H1 (cell line): ENCODE data around the gene NBAS. TPM values are rescaled to one million over a fixed set of nuclear protein-coding genes. Genes with fewer than 3 reads are reported as not detected.

Experiments used
- CTCF ChIA-PET: fragments of 300-600 bp; sonication (Branson Sonifier 250); formaldehyde crosslinking; loops from one replicate; lab custom pipeline; 2021; ENCODE audit not compliant: partially characterized antibody; lab: Charles Lee
- POLR2A ChIA-PET: fragments of 300-600 bp; sonication (Branson Sonifier 250); formaldehyde crosslinking; loops from one replicate; lab custom pipeline; 2021; ENCODE audit warnings: inconsistent platforms; ENCODE audit not compliant: partially characterized antibody; lab: Charles Lee
- DNase-seq, 2 experiments: peaks; one replicate each; pipeline versions ENCODE4 v3.0.0 to v3.0.0-alpha.2; 2010 to 2022; ENCODE audit warnings: low spot score in 2 of 2, low read depth in 1 of 2, mixed read lengths in 1 of 2
- FAIRE-seq: peaks from 2 replicates; lab custom pipeline; 2011; peaks lifted over from hg19 to GRCh38; lab: Jason Lieb, UNC
- H2AFZ ChIP-seq: 2 replicates; pipeline ENCODE4 v1.8.1; 2012; ENCODE audit warnings: low read length, inconsistent platforms
- H2AK5ac ChIP-seq: 2 replicates; pipeline ENCODE4 v1.6.1; 2013; ENCODE audit warnings: low read depth, low read length
- H2BK120ac ChIP-seq: replicated peaks from 2 replicates; pipeline ENCODE3; 2013; ENCODE audit warnings: low read depth, low read length, inconsistent platforms
- H2BK12ac ChIP-seq: 2 replicates; pipeline ENCODE4 v1.6.1; 2013; ENCODE audit warnings: low read depth, low read length
- H2BK15ac ChIP-seq: 2 replicates; pipeline ENCODE4 v1.6.1; 2013; ENCODE audit warnings: low read length
- H2BK20ac ChIP-seq: 2 replicates; pipeline ENCODE4 v1.6.1; 2013; ENCODE audit warnings: low read length
- H2BK5ac ChIP-seq: 2 replicates; pipeline ENCODE4 v1.6.1; 2013; ENCODE audit warnings: low read depth, low read length
- H3K14ac ChIP-seq: 2 replicates; pipeline ENCODE4 v1.6.1; 2013; ENCODE audit warnings: inconsistent platforms; ENCODE audit not compliant: insufficient read length
- H3K18ac ChIP-seq: 2 replicates; pipeline ENCODE4 v1.6.1; 2013; ENCODE audit warnings: low read length; ENCODE audit errors: extremely low read depth
- H3K23ac ChIP-seq: 2 replicates; pipeline ENCODE4 v1.6.1; 2013; ENCODE audit warnings: inconsistent platforms; ENCODE audit not compliant: insufficient read length
- H3K23me2 ChIP-seq: 2 replicates; pipeline ENCODE4 v1.6.1; 2013; ENCODE audit warnings: low read depth, low read length
- H3K27ac ChIP-seq: 2 replicates; pipeline ENCODE4 v1.6.1; 2011; ENCODE audit warnings: low read depth, low read length, inconsistent platforms
- H3K27me3 ChIP-seq, 4 experiments: replicated peaks in 1 of 4; 1 replicate in 1 of 4; 2 replicates in 3 of 4; pipeline versions ENCODE4 v1.6.1 to v1.8.1; 2011 to 2013; ENCODE audit warnings: low read length in 3 of 4, mild to moderate bottlenecking in 3 of 4, inconsistent platforms in 2 of 4, mixed read lengths in 2 of 4, moderate library complexity in 1 of 4; ENCODE audit not compliant: control insufficient read depth in 3 of 4, insufficient read depth in 3 of 4; ENCODE audit errors: extremely low read depth in 1 of 4
- H3K36me3 ChIP-seq, 4 experiments: 2 replicates each; pipeline versions ENCODE4 v1.6.1 to v1.8.1; 2011 to 2013; ENCODE audit warnings: mild to moderate bottlenecking in 4 of 4, low read length in 3 of 4, moderate library complexity in 2 of 4, control low read depth in 1 of 4, inconsistent platforms in 1 of 4; ENCODE audit not compliant: insufficient read depth in 4 of 4, control insufficient read depth in 2 of 4
- H3K4ac ChIP-seq: replicated peaks from 2 replicates; pipeline ENCODE3; 2013; ENCODE audit warnings: low read length, low read depth, mixed read lengths, inconsistent platforms; ENCODE audit not compliant: insufficient read length
- H3K4me1 ChIP-seq, 4 experiments: replicated peaks in 1 of 4; 1 replicate in 1 of 4; 2 replicates in 3 of 4; pipeline versions ENCODE4 v1.6.1 to v1.8.1; 2011 to 2013; ENCODE audit warnings: low read length in 3 of 4, inconsistent platforms in 2 of 4, mixed read lengths in 1 of 4; ENCODE audit not compliant: insufficient read depth in 4 of 4, control insufficient read depth in 3 of 4
- H3K4me2 ChIP-seq, 2 experiments: 2 replicates each; pipeline versions ENCODE4 v1.6.1 to v1.8.1; 2011 to 2013; ENCODE audit warnings: low read depth in 2 of 2, low read length in 2 of 2, control low read depth in 1 of 2, inconsistent platforms in 1 of 2, mild to moderate bottlenecking in 1 of 2; ENCODE audit not compliant: insufficient read depth in 1 of 2
- H3K4me3 ChIP-seq, 4 experiments: fragments of 200-600, 300-600 bp in 1 of 4; sonication (generic), shearing (Covaris generic), sonication (Bioruptor Twin) in 1 of 4; 2 replicates each; pipeline versions ENCODE4 v1.5.1 to v1.8.1; 2011 to 2016; ENCODE audit warnings: low read length in 4 of 4, low read depth in 3 of 4, control low read depth in 2 of 4, inconsistent platforms in 2 of 4, mild to moderate bottlenecking in 2 of 4, mixed read lengths in 1 of 4, moderate library complexity in 1 of 4; ENCODE audit not compliant: insufficient read depth in 2 of 4; ENCODE audit errors: extremely low read depth in 1 of 4
- H3K56ac ChIP-seq: replicated peaks from 2 replicates; pipeline ENCODE3; 2013; ENCODE audit warnings: low read depth, mild to moderate bottlenecking, mixed read lengths, low read length, inconsistent platforms; ENCODE audit not compliant: insufficient read length
- H3K79me1 ChIP-seq: 2 replicates; pipeline ENCODE4 v1.6.1; 2013; ENCODE audit warnings: low read depth, low read length, control low read depth
- H3K79me2 ChIP-seq, 2 experiments: 2 replicates each; pipeline versions ENCODE4 v1.6.1 to v1.8.1; 2012 to 2013; ENCODE audit warnings: low read length in 2 of 2, mild to moderate bottlenecking in 2 of 2, inconsistent platforms in 1 of 2; ENCODE audit not compliant: insufficient read depth in 2 of 2, control insufficient read depth in 1 of 2
- H3K9ac ChIP-seq, 4 experiments: replicated peaks in 1 of 4; 1 replicate in 1 of 4; 2 replicates in 3 of 4; pipeline versions ENCODE4 v1.6.1 to v1.8.1; 2011 to 2013; ENCODE audit warnings: low read depth in 3 of 4, low read length in 3 of 4, control low read depth in 2 of 4, mild to moderate bottlenecking in 2 of 4, moderate library complexity in 2 of 4, inconsistent platforms in 1 of 4; ENCODE audit errors: extremely low read depth in 1 of 4
- H3K9me3 ChIP-seq, 2 experiments: 2 replicates each; pipeline versions ENCODE4 v1.6.1 to v1.8.1; 2012 to 2013; ENCODE audit warnings: mild to moderate bottlenecking in 2 of 2, moderate library complexity in 2 of 2, control low read depth in 1 of 2, inconsistent platforms in 1 of 2, low read depth in 1 of 2, low read length in 1 of 2, mixed read lengths in 1 of 2; ENCODE audit not compliant: insufficient read depth in 2 of 2
- H4K20me1 ChIP-seq, 2 experiments: replicated peaks in 1 of 2; 2 replicates each; pipeline versions ENCODE3 to v1.8.1; 2011 to 2013; ENCODE audit warnings: inconsistent platforms in 2 of 2, low read length in 2 of 2, mild to moderate bottlenecking in 1 of 2; ENCODE audit not compliant: insufficient read depth in 2 of 2, control insufficient read depth in 1 of 2
- H4K5ac ChIP-seq: 2 replicates; pipeline ENCODE4 v1.6.1; 2013; ENCODE audit warnings: low read length, low read depth, mixed read lengths, inconsistent platforms; ENCODE audit not compliant: insufficient read length
- H4K8ac ChIP-seq: 2 replicates; pipeline ENCODE4 v1.8.0; 2013; ENCODE audit warnings: mild to moderate bottlenecking, moderate library complexity, low read length, inconsistent platforms; ENCODE audit not compliant: insufficient read depth; ENCODE audit errors: extremely low read depth
- H4K91ac ChIP-seq: replicated peaks from 2 replicates; pipeline ENCODE3; 2013; ENCODE audit warnings: low read length, mixed read lengths, inconsistent platforms; ENCODE audit not compliant: insufficient read length
- CREB1 ChIP-seq: IDR thresholded peaks from 2 replicates; pipeline ENCODE4 v1.6.1; 2012; ENCODE audit warnings: inconsistent platforms
- GABPA ChIP-seq: IDR thresholded peaks from 2 replicates; pipeline ENCODE4 v1.6.1; 2011; ENCODE audit warnings: mild to moderate bottlenecking, low read length, moderate library complexity, borderline replicate concordance; ENCODE audit not compliant: insufficient read depth
- SAP30 ChIP-seq: fragments of 300-600 bp; sonication (generic); IDR thresholded peaks from 2 replicates; pipeline ENCODE4 v1.7.1; 2012; ENCODE audit warnings: low read length, moderate library complexity, mild to moderate bottlenecking, inconsistent platforms; ENCODE audit not compliant: insufficient read depth, insufficient replicate concordance
- SIN3A ChIP-seq, 2 experiments: IDR thresholded peaks in 1 of 2; conservative IDR thresholded peaks in 1 of 2; 2 replicates each; pipeline ENCODE4 v1.6.1; 2011 to 2012; ENCODE audit warnings: low read length in 2 of 2, improper control_type of control experiment in 1 of 2, low read depth in 1 of 2, mild to moderate bottlenecking in 1 of 2
- SUZ12 ChIP-seq: fragments of 200-600 bp; sonication (generic); IDR thresholded peaks from 2 replicates; pipeline ENCODE4 v1.6.1; 2012; ENCODE audit warnings: mild to moderate bottlenecking, inconsistent platforms, low read length, moderate library complexity, mixed read lengths
- WGBS, 2 experiments: shearing (Covaris generic) in 1 of 2; methylation state at CpG; one replicate each; pipeline versions ENCODE4 v1.1.6 to v1.1.7; 2013 to 2015; ENCODE audit warnings: low lambda C conversion rate in 2 of 2, mixed read lengths in 2 of 2, inconsistent platforms in 1 of 2, low coverage in 1 of 2, missing lambda C conversion rate in 1 of 2; ENCODE audit not compliant: insufficient replicate concordance in 2 of 2, insufficient coverage in 1 of 2, insufficient read length in 1 of 2; ENCODE audit errors: extremely low coverage in 1 of 2, missing lambda C conversion rate in 1 of 2; 5-methylcytosine and 5-hydroxymethylcytosine counted together
- polyA plus RNA-seq, 7 experiments: library from polyadenylated mRNA; depleted of rRNA in 3 of 7; stranded (reverse) in 5 of 7; unstranded in 2 of 7; fragments of >200 nt in 5 of 7; fragments of 200-250 nt in 2 of 7; gene quantifications; 1 replicate in 5 of 7; 2 replicates in 1 of 7; 4 replicates in 1 of 7; pipeline versions ENCODE4 v1.2.1 to v1.2.3, GENCODE V29; 2011 to 2013; ENCODE audit warnings: missing spikeins in 2 of 7, mixed read lengths in 2 of 7
- total RNA-seq: library from RNA; stranded (reverse); fragmentation: NEBNext Ultra II Directional; extraction: Animal tissue kit (Norgen Biotek cat#: 25700); gene quantifications from 2 replicates; pipeline ENCODE4 v1.2.1, GENCODE V29; 2021

The NBAS gene
- total and polyA plus RNA-seq, 2 of the 8 experiments (the other 6 are each of a cell fraction or from before 2014, with no cell fraction given): 19.6 to 34.8 TPM

- Histone ChIP-seq H3K4me3 (no peak overlapping the region), H3K79me1 (no peaks in the 10 kb centered on the region), H2BK120ac (no peak overlapping the region), H2AFZ (no peak overlapping the region), H2BK5ac (no peak overlapping the region), H2BK15ac (no peak overlapping the region), H2BK12ac (no peak overlapping the region), H3K36me3 (peaks cover 0 to 4% (median 0%) of the 10 kb centered on the region in 4 experiments; a peak in 3 of 8 replicates), H3K27ac (no peak overlapping the region), H3K23ac (no peak overlapping the region), H3K9ac (no peak overlapping the region), H3K79me2 (no peaks in the 10 kb centered on the region), H3K18ac (no peak overlapping the region), H2AK5ac (no peak overlapping the region), H3K56ac (no peak overlapping the region), H3K23me2 (0 out of 2 replicates have a peak, but pooled peaks cover 1% of the 10 kb centered on the region), H3K14ac (no peak overlapping the region), H2BK20ac (no peak overlapping the region), H4K5ac (no peak overlapping the region)
- FAIRE-seq: no peak
- CTCF ChIA-PET: interaction anchor here (1.2 to 1.4 kb wide), 2 partner anchors 8 to 22 kb away, joined by 3 to 4 read pairs; no protein-coding TSS in a partner anchor
- DNase-seq: no peak
- 90% methylated on average over 3 of the region's 3 CpGs; no CpG with 5 or more reads in 1 of the 2 experiments for WGBS, 2 experiments
- POLR2A ChIA-PET: no interaction called here
- TF ChIP-seq GABPA (no peak), SAP30 (no peak), CREB1 (no peak), SUZ12 (no peak), SIN3A (conservative IDR thresholded peaks at IDR 0.05 in 1 of 2, IDR thresholded peaks at IDR 0.05 in 1 of 2; ENCODE audit: low read depth in 1 of 2, low read length in 2 of 2) (no peak)
- TF ChIP-seq, all 59 proteins: peak for 0
- Histone ChIP-seq H4K91ac (no peak overlapping the region), H3K4me2 (no peak overlapping the region), H4K8ac (no peak overlapping the region), H3K9me3 (no peaks in the 10 kb centered on the region), H3K4ac (no peak overlapping the region), H3K4me1 (no peaks in the 10 kb centered on the region), H3K27me3 (no peaks in the 10 kb centered on the region), H4K20me1 (no peaks in the 10 kb centered on the region)
Observed at GRCh38 chr2:15504882-15505663, 56.1 kb downstream of the NBAS start.
